GM08714 (cell line): ENCODE measurements around the gene ADCYAP1R1.

ENCODE experiments used
- H3K4me3 ChIP-seq: fragments of 200-500 bp; sonication (Bioruptor generic); 2 replicates; pipeline ENCODE4 v1.5.1; 2014; ENCODE audit warnings: mild to moderate bottlenecking, low read length, inconsistent platforms
- ZNF274 ChIP-seq: IDR thresholded peaks from 2 replicates; pipeline ENCODE4 v1.6.1; 2012; ENCODE audit warnings: mild to moderate bottlenecking, low read depth, low read length

ADCYAP1R1 gene

GRCh38 chr7:31079126-31079823 lies 27.2 kb downstream of the ADCYAP1R1 start:
- TF ChIP-seq ZNF274 = no peak
- no peak overlapping the region for H3K4me3 ChIP-seq

GRCh38 chr7:31079824-31080511 lies 27.9 kb downstream of the ADCYAP1R1 start:
- TF ChIP-seq ZNF274 = no peak

GRCh38 chr7:31080763-31081162 lies 28.7 kb downstream of the ADCYAP1R1 start:
- no peak for TF ChIP-seq ZNF274
- H3K4me3 ChIP-seq = no peak overlapping the region

More at GRCh38 chr7:31079824-31080511, 27.9 kb downstream of the ADCYAP1R1 start:
- H3K4me3 ChIP-seq = no peak overlapping the region

- TF ChIP-seq ZNF274 = no peak
- no peak overlapping the region for H3K4me3 ChIP-seq
Measured at GRCh38 chr7:31082017-31082416, 29.9 kb downstream of the ADCYAP1R1 start.

- no peak for TF ChIP-seq ZNF274
- no peak overlapping the region for H3K4me3 ChIP-seq
Measured at GRCh38 chr7:31082447-31082846, 30.3 kb downstream of the ADCYAP1R1 start.

GRCh38 chr7:31083210-31083786 lies 31.2 kb downstream of the ADCYAP1R1 start:
- H3K4me3 ChIP-seq = no peak overlapping the region
- no peak for TF ChIP-seq ZNF274

- no peak overlapping the region for H3K4me3 ChIP-seq
- no peak for TF ChIP-seq ZNF274
Measured at GRCh38 chr7:31084226-31084625, 32.1 kb downstream of the ADCYAP1R1 start.

- H3K4me3 ChIP-seq = no peak overlapping the region
- TF ChIP-seq ZNF274 = no peak
Measured at GRCh38 chr7:31087351-31087750, 35.2 kb downstream of the ADCYAP1R1 start.

GRCh38 chr7:31091924-31092434 lies 39.9 kb downstream of the ADCYAP1R1 start:
- TF ChIP-seq ZNF274 = no peak
- no peak overlapping the region for H3K4me3 ChIP-seq

- TF ChIP-seq ZNF274 = no peak
- H3K4me3 ChIP-seq = no peak overlapping the region
Measured at GRCh38 chr7:31092606-31093005, 40.5 kb downstream of the ADCYAP1R1 start.

GRCh38 chr7:31093282-31093681 lies 41.2 kb downstream of the ADCYAP1R1 start:
- no peak for TF ChIP-seq ZNF274
- H3K4me3 ChIP-seq = no peak overlapping the region

GRCh38 chr7:31094271-31094670 lies 42.2 kb downstream of the ADCYAP1R1 start:
- no peak for TF ChIP-seq ZNF274
- no peak overlapping the region for H3K4me3 ChIP-seq

GRCh38 chr7:31095286-31096197 lies 43.4 kb downstream of the ADCYAP1R1 start:
- no peak for TF ChIP-seq ZNF274
- H3K4me3 ChIP-seq = no peak overlapping the region

- no peak for TF ChIP-seq ZNF274
- H3K4me3 ChIP-seq = no peak overlapping the region
Measured at GRCh38 chr7:31096198-31096876, 44.2 kb downstream of the ADCYAP1R1 start.
